Testis (tissue), 3 donors: ENCODE measurements around the gene HPDL. TPM values are rescaled to one million over a fixed set of nuclear protein-coding genes. Genes with fewer than 3 reads are reported as not detected.

Experiments
- DNase-seq: peaks from one replicate; pipeline ENCODE4 v3.0.0-alpha.2; 2019
- H3K27ac ChIP-seq, 2 donors: fragments of 200-600 bp; sonication (generic); one replicate each; pipeline ENCODE4 v1.5.1; 2019
- H3K27me3 ChIP-seq: fragments of 200-600 bp; sonication (generic); one replicate; pipeline ENCODE4 v1.5.1; 2019
- H3K36me3 ChIP-seq: fragments of 200-600 bp; sonication (generic); one replicate; pipeline ENCODE4 v1.5.1; 2017; ENCODE audit warnings: low read depth; ENCODE audit errors: missing control alignments
- H3K4me1 ChIP-seq: fragments of 200-600 bp; sonication (generic); one replicate; pipeline ENCODE4 v1.5.1; 2019
- H3K4me3 ChIP-seq, 2 donors: fragments of 200-600 bp; sonication (generic); one replicate each; pipeline ENCODE4 v1.5.1; 2017 to 2019
- H3K9me3 ChIP-seq: fragments of 200-600 bp; sonication (generic); one replicate; pipeline ENCODE4 v1.5.1; 2017
- POLR2A ChIP-seq: fragments of 450-650 bp; IDR thresholded peaks from one replicate; pipeline ENCODE4 v1.6.1; 2017; ENCODE audit warnings: antibody characterized with exemption, mild to moderate bottlenecking, moderate library complexity
- WGBS, 2 donors: methylation state at CpG; one replicate each; pipeline ENCODE4 v1.1.5; 2018; 5-methylcytosine and 5-hydroxymethylcytosine counted together
- intact Hi-C: fragments of 100-400 bp; cut with DNase I; formaldehyde crosslinking; loops from one replicate; pipeline ENCODE4 v1.15.1; 2023; ENCODE audit warnings: low total_unique reads
- polyA plus RNA-seq: library from polyadenylated mRNA; stranded (reverse); fragments of 350-450 nt; fragmentation: Illumina TruSeq; extraction: RNeasy Lipid Tissue Mini Kit (QIAGEN cat#74804); gene quantifications from one replicate; pipeline ENCODE4 v1.2.3, GENCODE V29; 2014; ENCODE audit warnings: low read depth, low replicate concordance; ENCODE audit not compliant: insufficient read depth
- total RNA-seq, 2 donors: library from RNA; depleted of rRNA; stranded (reverse); fragments of >200 nt; gene quantifications; one replicate each; pipeline ENCODE4 v1.2.3, GENCODE V29; 2016
- TF ChIP-seq, protein P1 (sequence below), 3 experiments: fragments of 450-650 bp in 2 of 3; fragments of 200-600 bp in 1 of 3; sonication (generic) in 1 of 3; IDR thresholded peaks; one replicate each; pipeline ENCODE4 v1.5.1; 2016 to 2019; ENCODE audit warnings: antibody characterized with exemption in 3 of 3, mild to moderate bottlenecking in 2 of 3, moderate library complexity in 1 of 3

The HPDL gene
- total and polyA plus RNA-seq, 3 donors from 2014 or later = 1.1 to 1.3 TPM; not detected in 1

DNA sequence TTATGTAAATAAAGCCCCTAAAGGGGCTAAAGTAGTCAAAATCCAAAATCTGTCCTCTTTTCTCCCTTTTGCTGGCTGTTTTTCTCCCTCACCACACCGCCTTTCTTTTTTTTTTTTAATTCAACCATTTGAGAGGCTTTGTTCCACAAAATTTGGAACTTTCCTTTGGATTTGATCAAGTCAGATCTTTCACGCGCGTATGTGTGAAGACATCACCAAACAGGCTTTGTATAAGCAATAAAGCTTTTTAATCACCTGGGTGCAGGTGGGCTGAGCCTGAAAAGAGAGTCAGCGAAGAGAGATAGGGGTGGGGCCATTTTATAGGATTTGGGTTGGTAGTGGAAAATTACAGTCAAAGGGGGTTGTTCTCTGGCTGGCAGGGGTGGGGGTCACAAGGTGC lies 5.3 kb upstream of the HPDL start:
- 94 to 95% methylated on average over 5 of the region's 5 CpGs for WGBS, 2 donors
- Histone ChIP-seq H3K27ac (no peak overlapping the region), H3K36me3 (no peaks in the 10 kb centered on the region), H3K27me3 (no peaks in the 10 kb centered on the region), H3K4me3 (no peak overlapping the region), H3K9me3 (no peaks in the 10 kb centered on the region), H3K4me1 (no peaks in the 10 kb centered on the region)
- no peak for TF ChIP-seq POLR2A
- TF ChIP-seq, protein P1, sequence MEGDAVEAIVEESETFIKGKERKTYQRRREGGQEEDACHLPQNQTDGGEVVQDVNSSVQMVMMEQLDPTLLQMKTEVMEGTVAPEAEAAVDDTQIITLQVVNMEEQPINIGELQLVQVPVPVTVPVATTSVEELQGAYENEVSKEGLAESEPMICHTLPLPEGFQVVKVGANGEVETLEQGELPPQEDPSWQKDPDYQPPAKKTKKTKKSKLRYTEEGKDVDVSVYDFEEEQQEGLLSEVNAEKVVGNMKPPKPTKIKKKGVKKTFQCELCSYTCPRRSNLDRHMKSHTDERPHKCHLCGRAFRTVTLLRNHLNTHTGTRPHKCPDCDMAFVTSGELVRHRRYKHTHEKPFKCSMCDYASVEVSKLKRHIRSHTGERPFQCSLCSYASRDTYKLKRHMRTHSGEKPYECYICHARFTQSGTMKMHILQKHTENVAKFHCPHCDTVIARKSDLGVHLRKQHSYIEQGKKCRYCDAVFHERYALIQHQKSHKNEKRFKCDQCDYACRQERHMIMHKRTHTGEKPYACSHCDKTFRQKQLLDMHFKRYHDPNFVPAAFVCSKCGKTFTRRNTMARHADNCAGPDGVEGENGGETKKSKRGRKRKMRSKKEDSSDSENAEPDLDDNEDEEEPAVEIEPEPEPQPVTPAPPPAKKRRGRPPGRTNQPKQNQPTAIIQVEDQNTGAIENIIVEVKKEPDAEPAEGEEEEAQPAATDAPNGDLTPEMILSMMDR (IDR thresholded peaks at IDR 0.05) = no peak
- no peak for DNase-seq
- intact Hi-C loops = no loop called here

DNA sequence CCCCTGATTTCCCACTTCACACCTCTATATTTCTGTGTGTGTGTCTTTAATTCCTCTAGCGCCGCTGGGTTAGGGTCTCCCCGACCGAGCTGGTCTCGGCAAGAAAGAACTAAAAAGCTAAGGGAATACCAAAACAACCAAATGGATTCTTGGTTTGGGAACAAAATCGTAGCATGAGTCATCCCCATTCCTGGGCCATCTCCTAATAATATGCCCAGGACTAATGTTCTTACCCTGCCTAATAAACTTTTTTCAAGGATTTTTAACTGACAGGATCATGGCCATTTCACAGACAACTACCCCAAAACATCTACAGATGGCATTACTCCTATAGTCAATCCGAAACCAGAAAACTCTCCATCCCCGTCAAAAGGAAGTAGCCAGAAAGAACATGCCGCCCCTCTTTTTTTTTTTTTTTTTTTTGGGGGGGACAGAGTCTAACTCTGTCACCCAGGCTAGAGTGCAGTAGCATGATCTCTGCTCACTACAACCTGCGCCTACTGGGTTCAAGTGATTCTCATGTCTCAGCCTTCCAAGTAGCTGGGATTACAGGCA lies 4.1 kb upstream of the HPDL start:
- WGBS, 2 donors = 90 to 93% methylated on average over 10 of the region's 10 CpGs
- DNase-seq = no peak
- H3K4me3 ChIP-seq = no peak overlapping the region
- no peaks in the 10 kb centered on the region for H3K27me3 ChIP-seq
- intact Hi-C loops = no loop called here
- H3K27ac ChIP-seq = no peak overlapping the region
- TF ChIP-seq, protein P1 (IDR thresholded peaks at IDR 0.05) = no peak
- TF ChIP-seq POLR2A = no peak
- no peaks in the 10 kb centered on the region for H3K36me3 ChIP-seq
- H3K4me1 ChIP-seq = peaks cover 8% of the 10 kb centered on the region
- H3K9me3 ChIP-seq = no peaks in the 10 kb centered on the region

DNA sequence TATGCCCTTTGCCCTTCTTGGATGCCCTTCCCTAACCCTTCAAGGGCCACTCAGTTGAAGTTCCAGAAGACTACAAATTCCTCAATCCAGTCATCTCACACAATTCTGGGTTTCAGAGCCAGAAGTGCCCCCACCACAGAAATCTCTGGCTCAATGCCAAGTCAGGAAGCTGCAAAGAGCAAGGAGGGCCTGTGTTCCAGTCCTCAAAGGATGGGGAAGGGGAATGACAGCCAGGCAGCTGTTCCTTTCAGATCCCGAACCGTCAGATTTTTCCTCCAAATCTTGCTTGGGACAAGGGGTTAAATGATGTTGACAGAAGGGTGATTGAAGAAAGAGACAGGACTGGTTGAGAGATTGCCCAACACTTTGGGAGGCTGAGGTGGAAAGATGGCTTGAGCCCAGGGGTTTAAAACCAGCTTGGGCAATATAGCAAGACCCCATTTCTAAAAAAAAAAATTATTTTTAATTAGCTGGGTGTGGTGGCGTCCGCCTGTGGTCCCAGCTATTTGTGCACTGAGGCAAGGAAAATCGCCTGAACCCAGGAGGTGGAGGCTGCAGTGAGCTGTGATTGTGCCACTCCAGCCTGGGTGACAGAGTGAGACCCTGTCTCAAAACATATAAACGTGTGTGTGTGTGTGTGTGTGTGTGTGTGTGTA lies 716 bp upstream of the HPDL start:
- H3K9me3 ChIP-seq = no peaks in the 10 kb centered on the region
- H3K27ac ChIP-seq = no peak overlapping the region
- peaks cover 9% of the 10 kb centered on the region for H3K4me1 ChIP-seq
- no peak for DNase-seq
- no peaks in the 10 kb centered on the region for H3K27me3 ChIP-seq
- intact Hi-C loops = no loop called here
- H3K36me3 ChIP-seq = no peaks in the 10 kb centered on the region
- WGBS, 2 donors = 50 to 51% methylated on average over 6 of the region's 6 CpGs
- H3K4me3 ChIP-seq = peak overlapping the region in 1 of 2 donors; percentile 55
- TF ChIP-seq POLR2A = no peak
- TF ChIP-seq, protein P1 (IDR thresholded peaks at IDR 0.05) = no peak

DNA sequence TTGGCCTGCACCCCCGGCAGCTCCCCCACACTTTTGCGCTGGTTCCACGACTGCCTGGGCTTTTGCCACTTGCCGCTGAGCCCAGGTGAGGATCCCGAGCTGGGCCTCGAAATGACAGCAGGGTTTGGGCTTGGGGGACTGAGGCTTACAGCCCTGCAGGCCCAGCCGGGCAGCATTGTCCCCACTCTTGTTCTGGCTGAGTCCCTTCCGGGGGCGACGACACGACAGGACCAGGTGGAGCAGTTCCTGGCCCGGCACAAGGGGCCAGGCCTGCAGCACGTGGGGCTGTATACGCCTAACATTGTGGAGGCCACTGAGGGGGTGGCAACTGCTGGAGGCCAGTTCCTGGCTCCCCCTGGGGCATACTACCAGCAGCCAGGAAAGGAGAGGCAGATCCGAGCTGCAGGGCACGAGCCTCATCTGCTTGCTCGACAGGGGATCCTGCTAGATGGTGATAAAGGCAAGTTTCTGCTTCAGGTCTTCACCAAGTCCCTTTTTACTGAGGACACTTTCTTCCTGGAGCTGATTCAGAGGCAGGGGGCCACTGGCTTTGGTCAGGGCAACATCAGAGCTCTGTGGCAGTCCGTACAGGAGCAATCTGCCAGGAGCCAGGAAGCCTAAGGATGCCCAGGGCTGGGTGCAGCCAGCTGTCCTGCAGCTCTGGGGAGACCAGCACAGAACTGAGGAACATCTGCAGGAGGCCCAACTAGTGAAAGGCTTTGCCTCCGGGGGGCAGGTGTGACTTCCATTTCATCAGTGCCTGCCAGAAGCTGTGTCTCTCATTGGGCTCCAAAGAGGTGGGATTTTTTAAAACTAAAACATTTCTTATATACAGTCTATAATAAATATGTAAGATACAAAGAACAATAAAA lies 1.2 kb downstream of the HPDL start:
- Histone ChIP-seq H3K36me3 (no peaks in the 10 kb centered on the region), H3K27ac (no peak overlapping the region), H3K9me3 (no peaks in the 10 kb centered on the region), H3K4me1 (peaks cover 9% of the 10 kb centered on the region), H3K4me3 (peak overlapping the region; percentile 20 to 55), H3K27me3 (no peaks in the 10 kb centered on the region)
- DNase-seq = no peak
- intact Hi-C loops = no loop called here
- TF ChIP-seq POLR2A = no peak
- TF ChIP-seq, protein P1 (IDR thresholded peaks at IDR 0.05) = no peak
- WGBS, 2 donors = 51 to 71% methylated on average over 2 to 19 of the region's 19 CpGs
